GM19397 (cell line): Measurements from ENCODE around the gene HOXB4.

Experiments used
- ATAC-seq: cut with Tn5 transposase; IDR thresholded peaks from one replicate; pipeline ENCODE4 v1.9.1; 2021; ENCODE audit warnings: mild to moderate bottlenecking, moderate library complexity; ENCODE audit not compliant: unreplicated experiment

Gene HOXB4

GRCh38 chr17:48601539-48602425 lies 23.6 kb upstream of the HOXB4 start:
- no peak for ATAC-seq

DNA sequence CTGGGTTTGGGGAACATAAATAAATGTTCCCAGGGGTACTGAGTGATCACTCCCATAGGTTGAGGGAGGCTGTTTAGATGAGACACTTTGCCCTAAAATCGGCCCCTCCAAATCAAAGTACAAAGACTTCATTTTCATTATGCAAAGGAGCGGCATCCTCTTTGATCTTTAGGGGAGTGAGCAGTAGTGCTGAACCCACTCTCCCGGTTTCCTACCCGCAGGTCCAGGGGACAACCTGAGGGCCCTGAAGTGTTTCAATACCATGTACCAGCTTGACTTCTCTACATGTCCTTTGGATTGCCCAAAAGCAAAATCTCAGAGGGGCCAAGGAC lies 23.0 kb upstream of the HOXB4 start:
- no peak for ATAC-seq

DNA sequence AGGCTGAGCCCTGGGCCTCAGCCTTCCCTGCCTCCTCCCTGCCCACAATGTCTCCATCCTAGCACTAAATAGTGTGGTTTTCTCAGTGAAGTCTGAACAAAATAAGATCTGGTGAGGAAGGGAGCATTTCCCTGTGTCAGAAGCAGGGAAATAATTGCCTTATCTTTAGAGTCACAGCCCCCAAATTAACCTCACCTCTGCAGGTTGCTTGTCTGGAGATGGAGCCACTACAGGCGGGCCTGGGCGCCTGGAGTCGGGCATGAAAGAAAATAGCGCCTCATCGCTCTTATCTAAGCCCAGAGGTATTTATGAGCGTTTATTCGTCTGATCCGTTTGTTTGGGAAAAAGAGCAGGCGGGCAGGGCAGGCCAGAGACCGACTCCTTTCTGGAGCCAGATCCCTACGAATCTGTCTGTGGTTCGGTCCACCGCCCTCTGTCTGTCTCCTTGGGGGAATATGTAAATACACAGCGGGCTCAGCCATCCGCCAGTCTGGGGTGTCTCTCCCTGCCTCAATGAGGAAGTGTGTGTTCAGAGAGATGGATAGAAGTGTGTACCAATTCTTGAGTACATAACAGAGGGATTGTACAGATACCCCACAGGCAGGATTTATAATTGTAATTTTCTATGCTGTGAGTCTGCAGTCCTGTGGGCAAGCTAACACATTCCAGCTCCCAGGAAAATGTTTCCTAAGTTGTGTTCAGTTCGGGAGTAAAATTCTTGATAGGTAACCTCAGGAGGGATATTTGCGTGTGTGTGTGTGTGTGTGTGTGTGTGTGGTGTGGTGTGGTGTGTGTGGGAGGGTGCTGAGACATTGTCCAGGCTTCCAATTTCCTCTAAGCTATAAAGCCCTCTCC lies 22.3 kb upstream of the HOXB4 start:
- no peak for ATAC-seq

- ATAC-seq: no peak
Measured at GRCh38 chr17:48599354-48599753, 21.2 kb upstream of the HOXB4 start.

DNA sequence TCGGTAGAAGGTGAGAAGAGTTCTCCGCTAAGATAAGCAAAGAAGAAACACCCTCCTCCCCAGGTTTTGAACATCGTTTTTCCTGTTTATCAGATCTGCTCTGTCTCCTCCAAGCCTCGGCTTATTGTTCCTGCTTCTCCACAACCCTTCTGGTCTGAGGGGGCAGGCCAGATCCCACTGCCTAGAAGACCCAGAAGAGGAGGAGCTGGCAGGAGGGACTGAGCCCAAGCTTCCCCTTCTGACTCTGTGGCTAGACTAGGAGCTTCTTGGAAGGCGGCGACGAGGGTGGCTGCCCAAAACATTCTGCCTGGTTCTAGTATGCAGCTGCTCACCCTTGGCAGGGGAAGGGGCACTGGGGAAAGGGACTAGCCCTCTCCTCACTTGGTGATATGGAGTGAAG lies 20.6 kb upstream of the HOXB4 start:
- ATAC-seq: no peak

- peak; percentile 35 for ATAC-seq
Measured at GRCh38 chr17:48597778-48598631, 19.9 kb upstream of the HOXB4 start.

DNA sequence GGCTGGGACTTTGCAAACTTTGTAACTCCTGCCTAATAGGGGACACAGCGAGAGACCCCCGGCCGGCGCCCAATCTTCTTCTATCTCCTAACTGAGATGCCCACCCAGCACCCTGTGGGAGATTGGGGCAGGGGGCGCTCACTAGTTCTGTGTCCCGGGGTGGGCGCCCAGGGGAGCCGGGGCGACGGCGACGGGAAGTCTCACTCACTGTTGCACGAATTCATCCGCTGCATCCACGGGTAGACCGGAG lies 19.3 kb upstream of the HOXB4 start:
- ATAC-seq: no peak

GRCh38 chr17:48596735-48597527 lies 18.8 kb upstream of the HOXB4 start:
- ATAC-seq: no peak

DNA sequence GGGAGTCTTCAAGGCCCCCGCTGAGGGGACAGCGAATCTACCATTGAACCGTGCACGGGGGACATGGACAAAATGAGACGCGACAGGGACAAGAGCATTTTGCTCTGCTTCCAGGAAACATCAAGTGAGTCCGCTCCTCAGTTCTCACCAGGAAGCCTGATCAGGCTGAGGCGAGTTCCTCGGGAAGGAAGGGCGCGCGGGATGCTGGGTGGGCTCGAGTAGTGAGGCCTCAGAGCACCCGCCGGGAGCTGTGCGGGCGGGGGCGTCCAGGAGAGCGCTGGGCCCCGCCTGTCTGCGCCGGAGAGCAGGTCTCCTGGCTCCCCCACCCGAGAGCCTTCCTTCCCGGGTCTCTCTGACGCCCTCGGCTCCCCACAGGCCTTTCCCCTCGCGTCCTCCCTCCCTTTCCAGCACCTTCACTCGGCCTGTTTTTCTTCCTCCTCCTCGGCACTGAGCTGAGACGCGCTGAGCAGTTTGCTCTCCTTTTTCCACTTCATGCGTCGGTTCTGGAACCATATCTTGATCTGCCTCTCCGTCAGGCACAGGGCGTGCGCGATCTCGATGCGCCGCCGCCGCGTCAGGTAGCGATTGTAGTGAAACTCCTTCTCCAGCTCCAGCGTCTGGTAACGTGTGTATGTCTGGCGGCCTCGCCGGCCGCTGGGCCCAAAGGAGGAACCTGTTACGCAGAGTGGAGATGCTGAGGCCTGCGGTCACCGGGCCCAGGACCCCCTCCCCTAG lies 18.0 kb upstream of the HOXB4 start:
- ATAC-seq: no peak

DNA sequence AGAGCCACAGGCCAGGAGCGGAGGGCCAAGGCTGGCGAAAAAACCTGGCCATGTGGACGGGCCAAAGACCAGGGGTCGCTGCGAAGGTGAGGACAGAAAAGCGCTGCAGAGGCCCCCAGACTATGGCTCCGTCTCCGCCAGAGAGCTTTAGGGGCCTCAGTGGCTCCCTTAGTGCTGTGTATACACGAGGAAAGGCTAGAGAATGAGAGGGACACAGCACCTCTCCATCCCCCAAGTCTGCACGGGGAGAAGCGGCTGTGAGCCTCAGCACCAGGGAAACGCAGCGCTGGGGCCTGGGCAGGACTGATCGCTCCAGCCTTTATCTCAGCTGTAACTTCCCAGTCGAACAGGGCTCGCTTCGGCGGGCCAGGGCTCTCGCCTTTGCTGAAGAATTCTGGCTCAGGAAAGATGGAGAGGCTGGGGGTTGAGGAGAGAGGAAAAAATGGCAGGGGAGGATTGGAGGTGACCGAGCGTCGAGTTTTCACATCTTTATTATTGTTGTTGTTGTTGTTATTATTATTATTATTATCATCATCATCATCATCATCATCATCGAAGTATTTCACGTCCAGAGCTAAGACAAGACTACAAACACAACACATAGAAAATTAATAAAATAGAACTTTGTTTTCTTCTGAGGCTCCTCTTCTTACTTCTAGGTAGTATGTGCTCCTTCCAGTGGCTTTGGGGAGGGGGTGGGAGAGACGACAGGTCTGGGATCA lies 17.3 kb upstream of the HOXB4 start:
- no peak for ATAC-seq

DNA sequence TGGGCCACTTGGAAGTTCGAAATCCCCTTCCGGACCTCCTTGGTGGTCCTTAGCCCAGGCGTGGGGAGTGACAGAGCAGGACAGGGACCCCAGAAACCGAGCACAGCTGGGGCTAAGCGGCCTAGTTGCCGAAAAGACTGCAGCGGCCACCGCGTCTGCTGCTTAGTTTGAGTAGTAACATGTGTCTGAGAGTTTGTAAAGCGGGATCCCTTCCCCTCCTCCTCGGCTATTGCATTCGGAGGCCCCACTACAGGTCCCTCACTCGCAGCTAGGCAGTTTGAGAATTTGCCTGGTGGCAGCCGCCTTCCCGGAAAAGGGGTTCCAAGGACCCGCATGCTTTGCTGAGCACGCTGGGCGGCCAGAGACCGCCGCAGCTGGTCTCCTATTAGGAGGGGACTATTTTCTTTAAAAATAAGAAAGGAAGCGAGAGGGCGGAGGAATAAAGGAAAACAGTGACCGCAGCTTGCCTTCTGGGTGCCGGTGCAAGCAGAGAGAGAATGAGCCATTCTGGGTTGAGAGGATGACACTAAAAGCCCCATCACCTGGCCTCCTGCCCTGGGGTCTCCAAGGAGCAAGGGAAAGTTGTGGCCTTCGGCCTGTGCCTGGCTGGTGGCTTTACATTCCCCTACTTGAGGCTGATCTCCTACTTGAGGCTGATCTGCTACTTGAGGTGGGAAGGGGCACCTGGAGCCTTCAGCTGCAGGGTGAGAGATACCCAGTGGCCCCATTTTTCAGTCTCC lies 16.6 kb upstream of the HOXB4 start:
- no peak for ATAC-seq

DNA sequence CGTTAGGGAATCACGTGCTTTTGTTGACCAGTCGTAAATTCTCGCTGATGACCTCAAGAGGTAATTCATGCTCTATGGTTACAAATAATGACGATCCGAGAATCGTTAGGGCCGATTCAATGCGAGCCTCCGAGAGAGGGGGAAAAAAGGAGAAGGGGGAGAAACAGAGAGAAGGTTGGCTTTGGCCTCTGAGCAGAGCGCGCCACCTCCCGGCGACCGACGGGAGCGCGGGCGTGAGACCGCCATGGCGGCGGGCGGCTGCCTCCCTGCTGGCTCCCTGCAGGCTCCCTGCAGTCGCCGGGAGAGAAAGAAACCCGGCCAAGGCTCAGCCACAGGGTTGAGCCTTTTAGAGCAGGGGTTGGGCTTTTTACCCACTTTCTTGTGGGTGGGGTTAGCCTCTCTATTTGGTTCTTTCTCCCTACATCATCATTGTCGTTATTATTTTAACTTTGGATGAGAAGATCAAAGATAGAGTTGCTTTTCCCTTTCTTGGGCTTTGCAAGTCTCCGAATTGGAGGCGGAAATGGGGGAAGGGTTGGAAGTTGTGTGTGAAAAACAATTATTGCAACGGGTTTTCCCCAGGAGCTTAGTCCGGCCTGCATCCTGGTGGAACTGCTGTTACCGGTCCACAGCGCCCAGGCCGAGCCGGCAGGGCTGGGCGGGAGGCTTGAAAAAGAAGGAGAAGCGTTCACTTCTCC lies 15.8 kb upstream of the HOXB4 start:
- no peak for ATAC-seq

DNA sequence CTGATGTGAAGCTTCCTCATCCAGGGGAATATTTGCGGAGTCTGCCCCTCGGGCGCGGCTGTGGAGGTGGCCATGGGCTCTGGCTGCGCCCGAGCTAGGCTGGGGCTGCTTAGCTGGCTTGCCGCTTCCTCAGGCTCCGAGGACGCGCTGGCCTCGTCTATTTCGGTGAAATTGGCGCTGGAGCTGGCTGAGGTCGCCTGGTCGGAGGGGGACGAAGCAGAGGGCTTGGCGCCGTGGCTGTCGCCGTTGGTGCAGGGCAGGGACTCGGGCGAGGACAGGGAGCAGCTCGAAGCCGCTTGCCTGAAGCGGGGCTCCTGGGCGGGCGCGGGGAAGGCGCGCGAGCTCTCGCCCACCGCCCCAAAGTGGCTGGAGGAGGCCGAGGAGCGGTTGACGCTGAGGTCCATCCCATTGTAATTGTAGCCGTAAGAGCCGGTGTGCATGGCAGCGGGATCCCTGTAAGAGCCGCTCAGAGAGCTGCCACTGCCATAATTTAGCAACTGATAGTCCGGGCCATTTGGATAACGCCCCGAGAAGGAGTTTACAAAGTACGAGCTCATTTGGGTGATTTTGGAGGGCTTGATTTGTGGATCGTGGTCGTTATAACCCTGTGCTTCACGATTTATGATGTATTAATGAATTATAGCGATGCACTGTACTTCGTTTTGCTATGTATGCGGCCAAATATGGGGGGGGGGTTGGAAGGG lies 15.1 kb upstream of the HOXB4 start, which contains the start of gene HOXB5:
HOXB5 (minus strand) TSS at position 654 of the 704 bp plus-strand sequence; CDS start at position 557, 97 bp downstream.
- ATAC-seq: no peak

DNA sequence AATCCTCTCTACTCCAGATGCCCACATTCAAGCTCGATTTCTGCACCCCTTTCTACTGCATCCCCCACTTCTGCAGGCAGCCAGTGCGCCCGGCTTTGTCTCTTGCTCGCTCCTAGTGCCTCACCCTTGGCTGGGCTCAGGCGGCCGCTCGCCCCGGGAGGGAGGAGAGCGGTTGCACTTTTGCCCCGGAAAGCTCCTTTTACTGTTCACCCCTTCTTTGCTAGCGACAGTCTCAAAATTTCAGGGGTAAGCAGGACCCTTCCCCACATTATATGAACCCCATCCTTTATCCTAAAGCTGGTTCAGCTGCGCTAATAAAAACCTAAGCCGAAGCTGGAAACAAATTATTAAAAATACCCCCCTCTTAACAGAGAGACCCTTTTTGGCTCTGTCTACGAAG lies 14.4 kb upstream of the HOXB4 start:
- no peak for ATAC-seq

DNA sequence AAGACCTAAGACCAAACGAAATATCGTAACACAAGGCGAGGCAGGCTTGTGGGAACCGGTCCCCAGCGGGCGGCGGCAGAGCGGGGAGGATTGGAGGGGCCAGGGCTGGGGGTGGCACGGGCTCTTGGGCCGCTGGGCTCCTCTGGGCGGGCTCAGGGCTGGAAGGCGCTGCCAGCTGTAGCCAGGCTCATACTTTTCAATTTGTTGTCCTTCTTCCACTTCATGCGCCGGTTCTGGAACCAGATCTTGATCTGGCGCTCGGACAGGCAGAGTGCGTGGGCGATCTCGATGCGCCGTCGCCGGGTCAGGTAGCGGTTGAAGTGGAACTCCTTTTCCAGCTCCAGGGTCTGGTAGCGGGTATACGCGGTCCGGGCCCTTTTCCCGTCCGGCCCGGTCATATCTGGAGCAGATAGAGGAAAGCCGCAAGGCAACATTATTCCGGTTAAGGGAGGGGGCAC lies 13.9 kb upstream of the HOXB4 start:
- ATAC-seq: no peak

DNA sequence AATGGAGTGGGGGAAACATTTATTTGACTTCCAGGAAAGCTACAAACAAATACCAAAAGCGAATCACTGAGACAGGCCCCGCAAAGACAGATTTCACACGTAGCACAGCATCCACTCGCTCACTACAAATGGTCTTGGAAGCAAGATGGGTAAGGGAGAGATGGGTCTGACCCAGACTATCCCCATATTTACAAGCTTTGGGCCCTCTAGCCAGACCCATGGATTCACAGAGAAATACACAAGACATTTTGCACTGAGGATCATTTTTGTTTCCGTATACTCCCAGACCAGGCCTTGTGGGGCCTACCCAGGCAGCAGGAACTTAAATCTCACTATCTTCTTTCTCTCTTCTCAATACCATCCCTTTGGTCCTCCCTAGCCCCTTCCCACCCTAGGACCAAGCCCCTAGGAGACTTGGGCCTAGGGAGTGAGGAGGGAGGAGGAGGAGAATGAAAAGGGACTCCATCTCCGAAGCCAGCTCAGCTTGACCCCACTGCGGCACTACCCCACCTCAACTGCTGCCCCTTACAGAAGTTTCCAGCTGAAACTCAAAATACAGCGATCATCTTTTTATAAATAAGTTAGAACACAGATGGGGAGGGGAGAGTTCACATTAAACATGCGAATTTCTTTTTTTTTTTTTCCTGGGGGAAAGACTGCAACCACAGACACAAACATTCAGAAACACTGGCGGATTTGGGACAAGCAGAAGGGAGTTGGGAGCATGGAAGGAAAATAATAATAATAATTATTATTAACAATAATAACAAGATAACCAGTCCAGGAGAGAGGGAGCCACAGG lies 13.3 kb upstream of the HOXB4 start:
- ATAC-seq: no peak
